HepG2 (cell line): Measurements from ENCODE around the gene PLPPR3. TPM values are rescaled to one million over a fixed set of nuclear protein-coding genes. Genes with fewer than 3 reads are reported as not detected.

Experiments
- AGO1 ChIP-seq: fragments of 200-400 bp; formaldehyde crosslinking; IDR thresholded peaks from 2 replicates; pipeline ENCODE4 v1.6.1; 2017; ENCODE audit warnings: mild to moderate bottlenecking, low read depth, low read length, moderate library complexity; ENCODE audit not compliant: poor library complexity, severe bottlenecking
- AGO2 ChIP-seq: fragments of 200-400 bp; formaldehyde crosslinking; optimal IDR thresholded peaks from 2 replicates; pipeline ENCODE3; 2017; ENCODE audit warnings: mild to moderate bottlenecking, low read depth, low read length, moderate library complexity
- AKAP8 ChIP-seq: sonication (generic); formaldehyde crosslinking; IDR thresholded peaks from 2 replicates; pipeline ENCODE4 v1.5.1; 2020; ENCODE audit warnings: mild to moderate bottlenecking, missing genetic modification reagents
- GFI1 ChIP-seq: sonication (generic); formaldehyde crosslinking; IDR thresholded peaks from 2 replicates; pipeline ENCODE4 v1.5.0; 2020; ENCODE audit warnings: missing genetic modification reagents, mild to moderate bottlenecking, borderline replicate concordance
- HNRNPL ChIP-seq: fragments of 200-400 bp; formaldehyde crosslinking; IDR thresholded peaks from 2 replicates; pipeline ENCODE4 v1.6.1; 2017; ENCODE audit warnings: mild to moderate bottlenecking, low read depth, low read length
- NFE2L1 ChIP-seq: sonication (generic); formaldehyde crosslinking; IDR thresholded peaks from 2 replicates; pipeline ENCODE4 v1.4.0; 2020; ENCODE audit warnings: missing genetic modification reagents, mild to moderate bottlenecking, borderline replicate concordance
- NFYB ChIP-seq: sonication (generic); formaldehyde crosslinking; IDR thresholded peaks from 2 replicates; pipeline ENCODE4 v1.4.0; 2020; ENCODE audit warnings: missing genetic modification reagents
- TBX2 ChIP-seq: sonication (generic); formaldehyde crosslinking; IDR thresholded peaks from 2 replicates; pipeline ENCODE4 v1.5.0; 2020; ENCODE audit warnings: missing genetic modification reagents, mild to moderate bottlenecking, borderline replicate concordance
- ZFP90 ChIP-seq: sonication (generic); formaldehyde crosslinking; IDR thresholded peaks from 2 replicates; pipeline ENCODE4 v1.8.0; 2022; ENCODE audit warnings: missing genetic modification reagents, mild to moderate bottlenecking, inconsistent platforms, borderline replicate concordance
- ZNF160 ChIP-seq: sonication (generic); formaldehyde crosslinking; IDR thresholded peaks from 2 replicates; pipeline ENCODE4 v1.8.0; 2022; ENCODE audit warnings: mild to moderate bottlenecking, inconsistent platforms, missing genetic modification reagents
- ZNF263 ChIP-seq: sonication (generic); formaldehyde crosslinking; IDR thresholded peaks from 2 replicates; pipeline ENCODE4 v1.4.0; 2020; ENCODE audit warnings: missing genetic modification reagents
- ZNF441 ChIP-seq: sonication (generic); formaldehyde crosslinking; IDR thresholded peaks from 2 replicates; pipeline ENCODE4 v1.7.0; 2021; ENCODE audit warnings: missing genetic modification reagents, borderline replicate concordance
- ZNF768 ChIP-seq: sonication (generic); formaldehyde crosslinking; IDR thresholded peaks from 2 replicates; pipeline ENCODE4 v1.4.0; 2020; ENCODE audit warnings: missing genetic modification reagents
- polyA plus RNA-seq, 8 experiments: library from polyadenylated mRNA; depleted of rRNA in 3 of 8; stranded (reverse) in 7 of 8; unstranded in 1 of 8; fragments of >200 nt; fragmentation: Illumina TruSeq in 4 of 8; extraction: Trizol in 4 of 8; gene quantifications; 2 replicates each; pipeline versions ENCODE4 v1.2.1 to v1.2.3, GENCODE V29; 2011 to 2016; ENCODE audit warnings: low read depth in 4 of 8, missing spikeins in 1 of 8, mixed read lengths in 1 of 8; ENCODE audit not compliant: insufficient read depth in 1 of 8
- total RNA-seq, 5 experiments: library from RNA; depleted of rRNA; stranded (reverse); fragments of >200 nt; fragmentation: Illumina TruSeq; extraction: Trizol; gene quantifications; 2 replicates each; pipeline ENCODE4 v1.2.3, GENCODE V29; 2016; ENCODE audit warnings: low read depth in 1 of 5
- TF ChIP-seq, protein P1 (sequence below): sonication (generic); formaldehyde crosslinking; IDR thresholded peaks from 2 replicates; pipeline ENCODE4 v1.4.0; 2020; ENCODE audit warnings: missing genetic modification reagents
- TF ChIP-seq, protein P2 (sequence below): sonication (generic); formaldehyde crosslinking; IDR thresholded peaks from 2 replicates; pipeline ENCODE4 v1.8.1; 2023; ENCODE audit warnings: missing genetic modification reagents, inconsistent platforms, borderline replicate concordance
- TF ChIP-seq, protein P3 (sequence below): sonication (generic); formaldehyde crosslinking; IDR thresholded peaks from 2 replicates; pipeline ENCODE4 v1.9.0; 2022; ENCODE audit warnings: missing genetic modification reagents, mild to moderate bottlenecking, borderline replicate concordance
- TF ChIP-seq, protein P4 (sequence below): sonication (generic); formaldehyde crosslinking; IDR thresholded peaks from 2 replicates; pipeline ENCODE4 v1.4.0; 2020; ENCODE audit warnings: missing genetic modification reagents

The PLPPR3 gene
- total and polyA plus RNA-seq, 2 of the 13 experiments (the other 11 are each of a cell fraction or from before 2014, with no cell fraction given), result 0.07 to 0.16 TPM

DNA sequence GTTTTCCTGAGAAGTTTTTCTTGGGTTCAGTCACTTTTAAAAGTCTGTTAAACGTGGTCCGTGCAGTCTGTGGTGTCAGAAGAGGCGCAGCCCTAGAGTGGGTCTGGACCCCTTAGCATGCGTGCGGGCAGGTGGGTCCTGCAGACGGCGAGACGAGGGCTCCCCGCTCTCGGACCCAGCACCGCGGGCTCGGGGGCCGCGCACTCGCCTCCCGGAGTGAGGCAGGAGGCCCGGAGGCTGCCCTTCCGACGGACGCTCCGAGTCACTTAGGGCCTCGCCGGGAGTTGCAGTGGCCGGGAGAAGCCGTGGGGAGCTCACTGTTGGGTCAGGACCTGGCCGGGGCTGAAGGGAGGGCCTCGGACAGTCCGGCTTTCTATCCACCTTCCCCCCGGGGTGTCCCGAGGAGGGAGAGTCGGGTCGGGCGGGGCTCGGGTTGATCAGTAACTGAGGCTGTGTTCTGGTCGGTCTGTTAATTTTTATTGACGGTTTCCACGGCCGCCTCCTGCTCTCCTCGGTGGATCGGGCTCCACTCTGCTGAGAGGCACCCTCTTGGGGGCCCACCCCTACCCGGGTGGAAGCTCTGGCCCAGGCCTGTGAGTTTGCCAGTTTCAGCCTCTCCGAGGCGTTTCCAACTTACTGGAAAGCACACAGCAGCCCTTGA lies 23.2 kb downstream of the PLPPR3 start (continued):
- TF ChIP-seq ZNF768 (CRISPR knock-in tag) (0 out of 2 replicates have a peak, but pooled peaks have one; percentile 7), AGO1 (peak; percentile 73), GFI1 (CRISPR knock-in tag) (no peak), AKAP8 (CRISPR knock-in tag) (peak; percentile 21; the same call in 1 of the 2 replicates), HNRNPL (0 out of 2 replicates have a peak, but pooled peaks have one; percentile 42), ZNF441 (CRISPR knock-in tag) (peak; percentile 31; the same call in 1 of the 2 replicates), ZNF160 (CRISPR knock-in tag) (0 out of 2 replicates have a peak, but pooled peaks have one; percentile 35), NFE2L1 (no peak), TBX2 (CRISPR knock-in tag) (0 out of 2 replicates have a peak, but pooled peaks have one; percentile 2), AGO2 (peak; percentile 97), NFYB (CRISPR knock-in tag) (no peak), ZNF263 (CRISPR knock-in tag) (peak; percentile 22; the same call in 1 of the 2 replicates), ZFP90 (0 out of 2 replicates have a peak, but pooled peaks have one; percentile 17)
- TF ChIP-seq, protein P1, sequence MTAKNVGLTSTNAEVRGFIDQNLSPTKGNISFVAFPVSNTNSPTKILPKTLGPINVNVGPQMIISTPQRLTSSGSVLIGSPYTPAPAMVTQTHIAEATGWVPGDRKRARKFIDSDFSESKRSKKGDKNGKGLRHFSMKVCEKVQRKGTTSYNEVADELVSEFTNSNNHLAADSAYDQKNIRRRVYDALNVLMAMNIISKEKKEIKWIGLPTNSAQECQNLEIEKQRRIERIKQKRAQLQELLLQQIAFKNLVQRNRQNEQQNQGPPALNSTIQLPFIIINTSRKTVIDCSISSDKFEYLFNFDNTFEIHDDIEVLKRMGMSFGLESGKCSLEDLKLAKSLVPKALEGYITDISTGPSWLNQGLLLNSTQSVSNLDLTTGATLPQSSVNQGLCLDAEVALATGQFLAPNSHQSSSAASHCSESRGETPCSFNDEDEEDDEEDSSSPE (CRISPR knock-in tag), result no peak
- TF ChIP-seq, protein P2, sequence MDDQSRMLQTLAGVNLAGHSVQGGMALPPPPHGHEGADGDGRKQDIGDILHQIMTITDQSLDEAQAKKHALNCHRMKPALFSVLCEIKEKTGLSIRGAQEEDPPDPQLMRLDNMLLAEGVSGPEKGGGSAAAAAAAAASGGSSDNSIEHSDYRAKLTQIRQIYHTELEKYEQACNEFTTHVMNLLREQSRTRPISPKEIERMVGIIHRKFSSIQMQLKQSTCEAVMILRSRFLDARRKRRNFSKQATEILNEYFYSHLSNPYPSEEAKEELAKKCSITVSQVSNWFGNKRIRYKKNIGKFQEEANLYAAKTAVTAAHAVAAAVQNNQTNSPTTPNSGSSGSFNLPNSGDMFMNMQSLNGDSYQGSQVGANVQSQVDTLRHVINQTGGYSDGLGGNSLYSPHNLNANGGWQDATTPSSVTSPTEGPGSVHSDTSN (CRISPR knock-in tag), result 0 out of 2 replicates have a peak, but pooled peaks have one; percentile 52
- TF ChIP-seq, protein P3, sequence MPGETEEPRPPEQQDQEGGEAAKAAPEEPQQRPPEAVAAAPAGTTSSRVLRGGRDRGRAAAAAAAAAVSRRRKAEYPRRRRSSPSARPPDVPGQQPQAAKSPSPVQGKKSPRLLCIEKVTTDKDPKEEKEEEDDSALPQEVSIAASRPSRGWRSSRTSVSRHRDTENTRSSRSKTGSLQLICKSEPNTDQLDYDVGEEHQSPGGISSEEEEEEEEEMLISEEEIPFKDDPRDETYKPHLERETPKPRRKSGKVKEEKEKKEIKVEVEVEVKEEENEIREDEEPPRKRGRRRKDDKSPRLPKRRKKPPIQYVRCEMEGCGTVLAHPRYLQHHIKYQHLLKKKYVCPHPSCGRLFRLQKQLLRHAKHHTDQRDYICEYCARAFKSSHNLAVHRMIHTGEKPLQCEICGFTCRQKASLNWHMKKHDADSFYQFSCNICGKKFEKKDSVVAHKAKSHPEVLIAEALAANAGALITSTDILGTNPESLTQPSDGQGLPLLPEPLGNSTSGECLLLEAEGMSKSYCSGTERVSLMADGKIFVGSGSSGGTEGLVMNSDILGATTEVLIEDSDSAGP, result peak; percentile 29
- TF ChIP-seq, protein P4, sequence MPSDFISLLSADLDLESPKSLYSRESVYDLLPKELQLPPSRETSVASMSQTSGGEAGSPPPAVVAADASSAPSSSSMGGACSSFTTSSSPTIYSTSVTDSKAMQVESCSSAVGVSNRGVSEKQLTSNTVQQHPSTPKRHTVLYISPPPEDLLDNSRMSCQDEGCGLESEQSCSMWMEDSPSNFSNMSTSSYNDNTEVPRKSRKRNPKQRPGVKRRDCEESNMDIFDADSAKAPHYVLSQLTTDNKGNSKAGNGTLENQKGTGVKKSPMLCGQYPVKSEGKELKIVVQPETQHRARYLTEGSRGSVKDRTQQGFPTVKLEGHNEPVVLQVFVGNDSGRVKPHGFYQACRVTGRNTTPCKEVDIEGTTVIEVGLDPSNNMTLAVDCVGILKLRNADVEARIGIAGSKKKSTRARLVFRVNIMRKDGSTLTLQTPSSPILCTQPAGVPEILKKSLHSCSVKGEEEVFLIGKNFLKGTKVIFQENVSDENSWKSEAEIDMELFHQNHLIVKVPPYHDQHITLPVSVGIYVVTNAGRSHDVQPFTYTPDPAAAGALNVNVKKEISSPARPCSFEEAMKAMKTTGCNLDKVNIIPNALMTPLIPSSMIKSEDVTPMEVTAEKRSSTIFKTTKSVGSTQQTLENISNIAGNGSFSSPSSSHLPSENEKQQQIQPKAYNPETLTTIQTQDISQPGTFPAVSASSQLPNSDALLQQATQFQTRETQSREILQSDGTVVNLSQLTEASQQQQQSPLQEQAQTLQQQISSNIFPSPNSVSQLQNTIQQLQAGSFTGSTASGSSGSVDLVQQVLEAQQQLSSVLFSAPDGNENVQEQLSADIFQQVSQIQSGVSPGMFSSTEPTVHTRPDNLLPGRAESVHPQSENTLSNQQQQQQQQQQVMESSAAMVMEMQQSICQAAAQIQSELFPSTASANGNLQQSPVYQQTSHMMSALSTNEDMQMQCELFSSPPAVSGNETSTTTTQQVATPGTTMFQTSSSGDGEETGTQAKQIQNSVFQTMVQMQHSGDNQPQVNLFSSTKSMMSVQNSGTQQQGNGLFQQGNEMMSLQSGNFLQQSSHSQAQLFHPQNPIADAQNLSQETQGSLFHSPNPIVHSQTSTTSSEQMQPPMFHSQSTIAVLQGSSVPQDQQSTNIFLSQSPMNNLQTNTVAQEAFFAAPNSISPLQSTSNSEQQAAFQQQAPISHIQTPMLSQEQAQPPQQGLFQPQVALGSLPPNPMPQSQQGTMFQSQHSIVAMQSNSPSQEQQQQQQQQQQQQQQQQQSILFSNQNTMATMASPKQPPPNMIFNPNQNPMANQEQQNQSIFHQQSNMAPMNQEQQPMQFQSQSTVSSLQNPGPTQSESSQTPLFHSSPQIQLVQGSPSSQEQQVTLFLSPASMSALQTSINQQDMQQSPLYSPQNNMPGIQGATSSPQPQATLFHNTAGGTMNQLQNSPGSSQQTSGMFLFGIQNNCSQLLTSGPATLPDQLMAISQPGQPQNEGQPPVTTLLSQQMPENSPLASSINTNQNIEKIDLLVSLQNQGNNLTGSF (CRISPR knock-in tag), result 0 out of 2 replicates have a peak, but pooled peaks have one; percentile 15
